ENCODE data around the gene LRRTM4. TPM values are rescaled to one million over a fixed set of nuclear protein-coding genes. Genes with fewer than 3 reads are reported as not detected.

Gene LRRTM4
- total RNA-seq, 2 donors from 2014 or later, result 0.24 TPM; not detected in 1

DNA sequence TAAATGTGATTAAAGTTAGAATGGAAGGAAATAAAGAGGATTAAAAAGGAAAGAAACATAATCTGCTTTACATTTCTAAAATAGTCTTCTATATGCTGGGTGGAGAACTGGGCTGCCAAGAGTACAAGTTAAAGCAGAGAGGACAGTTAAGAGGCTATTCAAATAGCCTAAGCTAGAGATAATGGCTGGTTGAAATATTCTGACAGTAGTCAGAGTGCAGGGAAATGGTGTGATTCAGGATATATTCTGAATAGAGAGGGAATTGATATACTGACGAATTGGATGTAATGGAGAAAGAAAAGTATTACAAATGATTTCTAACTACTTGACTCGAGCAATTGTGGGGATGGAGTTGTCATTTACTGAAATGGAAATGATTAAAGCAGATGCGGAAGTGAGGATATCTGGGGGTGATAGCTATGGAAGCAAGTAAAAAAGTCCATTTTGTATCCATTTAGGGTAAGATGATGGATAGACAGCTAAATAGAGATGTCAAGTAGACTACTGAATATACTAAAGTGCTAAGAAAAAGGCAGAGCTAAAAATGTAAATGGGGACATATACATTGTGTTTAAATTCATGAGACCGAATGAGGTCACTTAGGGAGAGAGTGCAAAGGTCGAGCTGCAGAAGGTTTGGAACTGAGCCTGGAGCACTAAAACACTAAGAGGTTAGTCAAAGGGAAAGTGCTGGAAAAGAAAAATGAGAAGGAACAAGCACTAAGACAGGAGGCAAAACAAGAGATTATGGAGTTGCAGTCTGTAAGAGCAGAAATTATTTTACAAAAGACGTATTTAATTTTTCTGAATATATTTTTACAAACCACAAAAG, 696.8 kb downstream of the LRRTM4 start:
- H3K9me3 ChIP-seq, result no peaks in the 10 kb centered on the region

DNA sequence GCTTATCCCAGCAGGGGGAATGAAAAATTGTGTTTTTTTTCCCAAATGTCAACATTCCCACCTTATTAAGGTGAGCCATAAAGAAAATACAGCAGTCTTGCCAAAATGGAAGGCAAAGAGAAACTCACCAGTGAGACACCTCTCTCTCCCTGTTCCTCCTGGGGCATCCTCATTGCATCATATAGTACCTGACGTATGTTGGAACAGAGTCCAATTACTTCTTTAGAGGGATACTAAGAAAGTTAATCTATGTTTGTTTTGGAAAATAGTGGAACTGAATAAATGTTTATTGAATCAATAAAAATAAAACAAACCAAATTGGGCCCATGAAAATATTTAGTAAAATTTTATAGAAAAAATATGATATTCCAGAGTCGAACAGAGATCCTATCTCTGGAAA, 700.4 kb downstream of the LRRTM4 start:
- Histone ChIP-seq H3K4me1 (no peaks in the 10 kb centered on the region), H3K9me3 (no peaks in the 10 kb centered on the region), H3K27me3 (peaks cover 0 to 2% of the 10 kb centered on the region in 2 donors), H3K27ac (no peak overlapping the region), H3K4me3 (no peak overlapping the region), H3K36me3 (no peaks in the 10 kb centered on the region)
- TF ChIP-seq, protein P1, sequence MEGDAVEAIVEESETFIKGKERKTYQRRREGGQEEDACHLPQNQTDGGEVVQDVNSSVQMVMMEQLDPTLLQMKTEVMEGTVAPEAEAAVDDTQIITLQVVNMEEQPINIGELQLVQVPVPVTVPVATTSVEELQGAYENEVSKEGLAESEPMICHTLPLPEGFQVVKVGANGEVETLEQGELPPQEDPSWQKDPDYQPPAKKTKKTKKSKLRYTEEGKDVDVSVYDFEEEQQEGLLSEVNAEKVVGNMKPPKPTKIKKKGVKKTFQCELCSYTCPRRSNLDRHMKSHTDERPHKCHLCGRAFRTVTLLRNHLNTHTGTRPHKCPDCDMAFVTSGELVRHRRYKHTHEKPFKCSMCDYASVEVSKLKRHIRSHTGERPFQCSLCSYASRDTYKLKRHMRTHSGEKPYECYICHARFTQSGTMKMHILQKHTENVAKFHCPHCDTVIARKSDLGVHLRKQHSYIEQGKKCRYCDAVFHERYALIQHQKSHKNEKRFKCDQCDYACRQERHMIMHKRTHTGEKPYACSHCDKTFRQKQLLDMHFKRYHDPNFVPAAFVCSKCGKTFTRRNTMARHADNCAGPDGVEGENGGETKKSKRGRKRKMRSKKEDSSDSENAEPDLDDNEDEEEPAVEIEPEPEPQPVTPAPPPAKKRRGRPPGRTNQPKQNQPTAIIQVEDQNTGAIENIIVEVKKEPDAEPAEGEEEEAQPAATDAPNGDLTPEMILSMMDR (IDR thresholded peaks at IDR 0.05), result no peak
- no peak for DNase-seq (ENCODE audit: low spot score)

More for the DNA sequence above, 696.8 kb downstream of the LRRTM4 start:
- Histone ChIP-seq H3K4me1 (no peaks in the 10 kb centered on the region), H3K27ac (no peak overlapping the region), H3K36me3 (no peaks in the 10 kb centered on the region), H3K4me3 (no peak overlapping the region), H3K27me3 (no peaks in the 10 kb centered on the region)
- no peak for DNase-seq (ENCODE audit: low spot score)
- TF ChIP-seq, protein P1 (IDR thresholded peaks at IDR 0.05), result no peak

DNA sequence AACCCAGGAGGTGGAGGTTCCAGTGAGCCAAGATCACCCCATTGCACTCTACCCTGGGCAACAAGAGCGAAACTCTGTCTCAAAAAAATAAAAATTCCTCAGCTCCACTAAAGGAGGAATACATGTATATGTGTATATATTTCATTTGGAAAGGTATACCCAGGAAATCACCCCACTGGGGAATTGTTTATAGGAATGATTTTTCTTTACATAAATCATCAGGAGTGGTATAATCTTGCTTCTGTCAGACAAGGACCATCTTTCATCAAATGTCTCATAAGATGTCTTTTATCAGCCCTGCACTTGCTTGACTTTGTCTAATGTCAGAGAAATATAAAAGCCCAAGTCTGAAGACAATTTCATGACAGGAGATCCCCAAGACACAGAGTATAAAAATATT, 709.1 kb downstream of the LRRTM4 start:
- Histone ChIP-seq H3K4me1 (no peaks in the 10 kb centered on the region), H3K36me3 (no peaks in the 10 kb centered on the region), H3K27me3 (peaks cover 0 to 2% of the 10 kb centered on the region in 2 donors), H3K4me3 (no peak overlapping the region), H3K9me3 (no peaks in the 10 kb centered on the region), H3K27ac (no peak overlapping the region)
- TF ChIP-seq, protein P1 (IDR thresholded peaks at IDR 0.05), result no peak
- no peak for DNase-seq (ENCODE audit: low spot score)

DNA sequence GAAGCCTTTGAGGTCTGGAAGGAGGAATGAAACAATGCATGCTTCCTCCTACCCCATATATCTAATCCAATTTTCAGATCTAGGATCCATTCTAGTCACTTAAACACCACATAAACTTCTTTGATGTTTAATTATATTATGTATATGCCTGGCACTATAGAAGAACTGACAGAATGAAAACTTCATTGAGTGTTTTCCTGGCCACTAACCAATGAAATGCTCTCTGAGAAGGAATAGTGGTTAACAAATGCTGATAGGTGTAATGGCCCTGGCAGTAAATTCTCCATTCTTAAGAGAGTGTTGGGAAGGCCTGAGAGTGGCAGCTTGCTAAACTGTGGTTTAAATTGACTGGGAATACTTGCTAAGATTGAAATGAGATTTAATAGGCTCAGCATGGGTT, 710.0 kb downstream of the LRRTM4 start:
- Histone ChIP-seq H3K4me1 (no peaks in the 10 kb centered on the region), H3K36me3 (no peaks in the 10 kb centered on the region), H3K27me3 (no peaks in the 10 kb centered on the region), H3K27ac (no peak overlapping the region), H3K9me3 (no peaks in the 10 kb centered on the region), H3K4me3 (no peak overlapping the region)
- no peak for DNase-seq (ENCODE audit: low spot score)
- TF ChIP-seq, protein P1 (IDR thresholded peaks at IDR 0.05), result no peak

DNA sequence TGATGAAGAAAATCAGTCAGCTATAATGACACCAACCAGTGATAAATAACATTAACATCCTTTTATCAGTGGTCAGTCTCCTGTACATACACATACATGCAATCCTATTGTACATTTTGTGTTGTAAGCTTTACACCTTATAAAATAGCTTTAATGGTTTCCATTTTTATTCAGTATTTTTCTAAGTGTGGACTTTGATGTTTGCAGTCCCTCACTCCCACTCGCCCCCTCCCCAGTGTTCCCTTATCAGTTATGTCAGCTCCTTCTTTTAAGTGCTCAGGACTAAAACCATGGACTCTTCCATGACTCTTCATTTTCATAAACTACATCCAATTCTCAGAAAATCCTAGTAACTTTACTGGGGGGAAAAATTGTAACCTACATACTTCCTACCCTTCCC, 713.0 kb downstream of the LRRTM4 start:
- Histone ChIP-seq H3K27me3 (no peaks in the 10 kb centered on the region), H3K4me3 (no peak overlapping the region), H3K9me3 (no peaks in the 10 kb centered on the region), H3K27ac (no peak overlapping the region), H3K36me3 (no peaks in the 10 kb centered on the region), H3K4me1 (no peaks in the 10 kb centered on the region)
- TF ChIP-seq, protein P1 (IDR thresholded peaks at IDR 0.05), result no peak
- DNase-seq (ENCODE audit: low spot score), result no peak

All from right atrium auricular region (tissue), 2 donors.